NCI-H446 treated with DMSO at 0.1 percent for 48 hours (cell line): ENCODE results near the gene FAM185A.
"Not testable (repeated sequence)": the region's sequence is repeated elsewhere in the genome, so short reads cannot be mapped to it uniquely, and the experiment has no call there.

ENCODE experiments used
- DNase-seq: peaks from one replicate; lab custom pipeline; 2025; lab: John Stamatoyannopoulos, UW

FAM185A gene

GRCh38 chr7:102778663-102779062 lies 29.9 kb downstream of the FAM185A start:
- DNase-seq = not testable (repeated sequence)

DNA sequence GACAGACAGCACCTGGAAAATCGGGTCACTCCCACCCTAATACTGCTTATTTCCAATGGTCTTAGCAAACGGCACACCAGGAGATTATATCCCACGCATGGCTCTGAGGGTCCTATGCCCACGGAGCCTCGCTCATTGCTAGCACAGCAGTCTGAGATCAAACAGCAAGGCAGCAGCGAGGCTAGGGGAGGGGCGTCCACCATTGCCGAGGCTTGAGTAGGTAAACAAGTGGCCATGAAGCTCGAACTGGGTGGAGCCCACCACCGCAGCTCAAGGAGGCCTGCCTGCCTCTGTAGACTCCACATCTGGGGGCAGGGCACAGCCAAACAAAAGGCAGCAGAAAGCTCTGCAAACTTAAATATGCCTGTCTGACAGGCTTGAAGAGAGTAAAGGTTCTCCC lies 32.1 kb downstream of the FAM185A start:
- DNase-seq = not testable (repeated sequence)

DNA sequence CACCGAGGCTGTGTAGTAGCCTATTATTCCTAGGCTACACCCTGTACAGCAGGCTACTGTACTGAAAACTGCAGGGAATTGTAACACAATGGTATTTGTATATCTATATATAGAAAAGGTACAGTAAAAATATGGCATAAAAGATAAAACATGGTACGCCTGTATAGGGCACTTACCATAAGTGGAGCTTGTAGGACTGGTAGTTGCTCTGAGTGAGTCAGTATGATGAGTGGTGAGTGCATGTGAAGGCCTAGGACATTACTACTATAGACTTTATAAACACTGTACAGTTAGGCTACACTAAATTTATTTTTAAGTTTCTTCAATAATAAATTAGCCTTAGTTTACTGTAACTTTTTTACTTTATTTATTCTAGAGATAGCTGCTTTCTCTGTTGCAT lies 40.0 kb downstream of the FAM185A start:
- DNase-seq = not testable (repeated sequence)

DNA sequence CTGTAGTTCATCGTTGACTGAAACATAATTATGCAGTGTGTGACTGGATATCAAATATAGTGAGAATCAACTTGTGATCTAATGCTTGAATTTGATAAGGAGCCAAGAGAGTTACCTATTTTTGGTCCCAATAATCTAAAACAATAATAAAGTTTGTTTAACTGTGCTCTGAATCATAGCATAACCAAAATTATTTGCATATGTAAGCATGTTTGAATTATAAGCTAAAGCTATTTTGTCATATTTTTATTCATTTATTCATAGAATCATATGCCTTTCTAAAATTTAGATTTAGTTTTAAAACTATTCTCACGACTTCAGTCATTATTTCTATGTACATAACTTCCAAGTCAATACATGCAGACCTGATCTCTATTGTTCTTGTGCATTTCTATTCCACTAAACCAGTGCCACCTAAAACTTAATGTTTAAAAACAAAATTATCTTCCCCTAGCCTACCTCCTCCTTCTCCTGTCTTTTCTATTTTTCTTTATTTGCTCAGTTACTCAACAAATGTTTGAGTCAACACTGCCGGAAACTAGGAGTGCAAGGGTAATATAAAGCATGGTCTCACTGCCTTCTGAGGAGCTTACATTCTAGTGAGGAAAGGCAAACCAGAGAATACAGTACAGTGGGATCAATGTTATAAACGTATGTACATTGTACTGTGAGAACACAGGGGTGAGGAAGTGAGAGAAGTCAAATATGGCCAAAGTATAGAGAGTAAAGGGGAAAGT lies 41.7 kb downstream of the FAM185A start:
- not testable (repeated sequence) for DNase-seq

DNA sequence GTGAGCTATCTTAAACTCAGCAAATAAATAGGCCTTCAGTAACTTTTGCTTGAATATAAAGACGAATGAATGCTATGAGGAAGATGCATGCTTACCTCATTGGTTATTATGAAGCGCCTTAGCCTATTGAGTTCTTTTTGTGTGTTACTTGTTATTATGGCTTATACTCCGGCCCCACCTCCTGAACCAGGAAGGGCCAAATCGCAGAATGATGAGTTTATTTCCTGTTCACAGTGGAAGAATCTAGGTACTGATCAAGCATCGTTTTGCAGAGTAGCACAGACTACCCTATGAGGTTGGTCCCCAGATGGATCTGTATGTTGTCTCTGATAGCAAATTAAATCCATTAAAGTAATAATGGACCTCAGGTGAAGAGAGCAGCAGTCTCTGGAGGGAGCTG lies 42.6 kb downstream of the FAM185A start:
- DNase-seq = not testable (repeated sequence)

- not testable (repeated sequence) for DNase-seq
Observed at GRCh38 chr7:102791831-102792230, 43.0 kb downstream of the FAM185A start.

- DNase-seq = not testable (repeated sequence)
Observed at GRCh38 chr7:102794567-102794966, 45.8 kb downstream of the FAM185A start.

GRCh38 chr7:102795987-102796595 lies 47.3 kb downstream of the FAM185A start:
- not testable (repeated sequence) for DNase-seq

DNA sequence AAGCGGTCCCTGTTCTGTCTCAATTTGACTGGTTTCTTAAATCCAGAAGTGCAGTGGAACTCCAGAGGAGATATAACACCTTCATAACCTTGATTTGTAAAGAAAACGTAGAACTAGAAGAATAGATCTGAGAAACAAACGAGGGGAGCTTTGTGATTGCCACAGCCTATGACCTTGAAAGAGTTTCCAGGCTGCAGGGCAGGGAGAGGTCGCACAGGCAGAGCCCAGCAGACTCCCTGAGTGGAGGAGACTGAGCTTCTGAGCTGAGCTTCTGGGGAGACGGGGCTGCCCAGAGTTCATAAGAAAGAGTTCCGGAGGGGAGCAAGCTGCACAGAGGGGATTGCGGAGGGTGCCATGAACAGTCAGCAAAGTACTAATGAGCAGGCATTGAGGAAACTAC lies 57.8 kb downstream of the FAM185A start:
- no peak for DNase-seq

DNA sequence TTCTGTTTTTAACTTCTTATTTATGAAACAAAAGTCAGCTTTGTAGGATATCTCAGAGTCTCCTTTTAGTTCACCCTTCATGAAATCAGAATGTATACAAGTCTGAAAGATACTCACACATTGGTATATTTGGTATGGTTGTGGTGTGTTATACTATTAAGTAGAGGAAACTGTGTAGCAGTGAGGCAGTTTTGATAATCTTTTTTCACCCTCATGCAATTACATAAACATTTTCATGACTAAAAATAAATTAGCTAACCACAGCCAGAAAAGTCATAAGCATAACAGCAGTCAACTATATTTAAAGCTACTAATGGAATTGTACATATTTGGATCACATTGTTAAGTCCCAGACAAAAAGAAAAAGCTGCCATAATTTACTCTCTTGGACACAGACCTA lies 62.1 kb downstream of the FAM185A start:
- DNase-seq = no peak

DNA sequence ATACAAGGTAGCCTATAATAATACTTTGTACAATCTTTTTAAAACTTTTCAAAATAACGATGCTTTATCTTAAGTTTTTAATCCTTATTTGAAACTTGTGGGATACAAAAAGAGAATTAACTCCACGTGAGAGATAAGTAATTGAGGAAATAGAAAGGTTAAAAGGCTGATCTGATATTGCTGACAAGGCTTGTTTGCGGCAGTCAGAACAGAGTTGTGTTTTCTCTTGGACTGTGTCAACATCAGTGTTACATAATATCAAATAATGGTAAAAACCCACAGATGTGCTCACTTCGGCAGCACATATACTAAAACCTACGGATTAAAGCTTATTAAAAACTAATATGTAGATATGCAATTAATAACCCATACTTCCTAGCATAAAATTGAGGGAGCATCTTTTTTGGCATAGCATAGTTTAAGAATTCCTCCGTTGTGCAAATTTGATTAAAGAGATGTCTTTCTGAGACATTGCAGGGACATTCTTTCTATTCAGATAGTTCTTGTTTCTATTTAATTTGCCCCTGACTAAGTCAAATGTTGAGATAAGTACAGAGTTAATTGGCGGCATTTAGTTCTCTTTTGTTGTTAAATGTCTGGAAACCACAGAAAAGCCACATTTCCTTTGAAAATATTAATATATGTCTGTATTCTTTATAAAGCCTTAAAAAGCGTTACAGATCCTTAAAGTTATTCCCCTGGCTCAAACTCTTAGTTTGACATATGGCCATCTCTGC lies 63.3 kb downstream of the FAM185A start:
- DNase-seq = no peak

GRCh38 chr7:102813191-102814024 lies 64.6 kb downstream of the FAM185A start:
- no peak for DNase-seq

GRCh38 chr7:102814025-102814471 lies 65.2 kb downstream of the FAM185A start:
- no peak for DNase-seq

DNA sequence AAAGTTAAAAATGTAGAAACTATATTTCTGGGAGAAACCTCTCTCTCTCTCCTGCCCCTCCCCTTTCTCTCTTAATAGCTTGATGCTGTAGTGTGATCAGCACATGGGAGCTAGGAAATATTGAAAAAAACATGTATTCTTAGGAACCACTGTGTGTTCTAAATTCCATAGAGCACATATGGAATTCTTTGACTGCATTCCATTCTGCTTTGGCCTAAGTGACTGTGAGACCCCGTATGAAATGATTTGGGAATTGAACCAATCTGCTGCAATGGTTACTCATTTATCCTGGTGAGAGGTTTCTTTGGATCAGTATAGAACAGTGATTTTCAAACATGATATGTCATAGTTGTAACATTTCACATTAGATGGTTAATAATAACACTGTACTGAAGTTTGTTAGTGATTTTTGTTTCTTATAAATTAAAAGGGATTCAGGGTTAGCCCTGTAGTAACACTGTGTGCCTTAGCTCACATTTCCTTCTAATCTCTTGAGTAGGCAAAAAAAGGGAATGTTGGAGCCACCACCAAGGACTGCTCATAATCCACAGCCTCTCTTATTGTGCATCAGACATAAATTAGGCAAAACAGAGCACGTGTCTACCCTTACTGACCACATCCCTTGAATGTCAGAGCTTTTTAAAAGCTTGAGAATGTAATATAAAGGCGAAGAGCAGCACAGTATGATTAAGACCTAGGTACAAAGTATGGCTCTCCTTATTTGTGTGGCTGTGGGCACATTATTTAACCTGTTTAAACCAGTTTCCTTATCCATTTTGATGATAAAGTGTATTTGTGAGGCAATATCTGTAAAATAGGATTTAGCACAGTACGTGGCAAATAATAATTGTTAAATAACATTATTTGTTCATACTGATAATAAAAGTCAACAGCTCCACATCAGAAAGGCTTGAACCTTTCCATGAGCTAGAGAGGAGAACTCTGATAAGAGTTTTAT lies 69.1 kb downstream of the FAM185A start:
- DNase-seq = no peak

DNA sequence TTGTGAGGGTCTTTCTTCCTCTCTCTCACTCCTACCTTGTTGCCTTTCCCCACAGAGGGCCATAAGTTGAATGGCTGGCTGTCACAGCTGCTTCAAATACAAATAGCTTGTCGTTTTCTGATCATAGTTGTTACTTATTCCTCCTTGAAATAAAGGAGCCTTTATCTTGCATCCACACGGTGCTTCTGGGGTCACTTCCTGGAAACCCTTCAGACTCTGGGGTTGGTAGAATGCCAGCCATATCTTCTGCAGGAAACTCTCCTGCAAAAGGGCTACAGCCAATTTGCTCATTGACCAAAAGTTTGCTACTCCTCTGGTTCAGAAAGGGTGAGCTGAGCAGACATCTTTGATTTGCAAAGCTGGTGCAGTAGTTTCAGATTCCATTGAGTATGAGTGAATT lies 70.4 kb downstream of the FAM185A start:
- DNase-seq = no peak

DNA sequence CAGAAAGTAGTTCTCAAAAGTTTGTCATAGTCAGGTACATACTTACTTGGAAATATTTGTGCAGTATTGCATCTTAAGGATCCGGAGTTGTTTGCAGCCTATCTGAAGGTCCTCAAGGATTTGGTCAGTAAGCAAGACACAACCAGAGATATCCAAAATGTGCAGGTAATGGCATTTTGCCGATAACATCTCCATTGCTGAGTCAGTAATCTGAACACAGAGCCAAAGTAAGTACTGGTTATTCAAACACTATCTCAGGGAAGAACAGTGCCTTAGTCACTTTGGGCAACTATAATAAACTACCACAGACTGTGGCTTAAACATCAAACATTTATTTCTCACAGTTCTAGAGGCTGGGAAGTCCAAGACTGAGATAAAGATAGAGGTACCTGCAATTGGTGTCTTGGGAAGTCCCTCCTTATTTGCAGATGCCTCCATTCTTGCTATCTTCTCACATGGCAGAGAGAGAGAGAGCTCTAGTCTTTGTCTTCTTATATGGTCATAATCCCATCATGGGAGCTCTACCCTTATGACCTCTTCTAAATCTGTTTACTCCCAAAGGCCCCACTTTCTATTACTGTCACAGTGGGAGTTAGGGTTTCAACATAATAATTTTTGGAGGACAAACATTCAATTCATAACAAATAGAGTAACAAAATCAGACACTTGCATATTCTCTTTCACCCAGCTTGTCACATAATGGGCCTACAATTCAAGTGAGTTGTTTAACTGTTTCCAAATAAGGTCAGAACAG lies 73.4 kb downstream of the FAM185A start:
- DNase-seq = no peak

DNA sequence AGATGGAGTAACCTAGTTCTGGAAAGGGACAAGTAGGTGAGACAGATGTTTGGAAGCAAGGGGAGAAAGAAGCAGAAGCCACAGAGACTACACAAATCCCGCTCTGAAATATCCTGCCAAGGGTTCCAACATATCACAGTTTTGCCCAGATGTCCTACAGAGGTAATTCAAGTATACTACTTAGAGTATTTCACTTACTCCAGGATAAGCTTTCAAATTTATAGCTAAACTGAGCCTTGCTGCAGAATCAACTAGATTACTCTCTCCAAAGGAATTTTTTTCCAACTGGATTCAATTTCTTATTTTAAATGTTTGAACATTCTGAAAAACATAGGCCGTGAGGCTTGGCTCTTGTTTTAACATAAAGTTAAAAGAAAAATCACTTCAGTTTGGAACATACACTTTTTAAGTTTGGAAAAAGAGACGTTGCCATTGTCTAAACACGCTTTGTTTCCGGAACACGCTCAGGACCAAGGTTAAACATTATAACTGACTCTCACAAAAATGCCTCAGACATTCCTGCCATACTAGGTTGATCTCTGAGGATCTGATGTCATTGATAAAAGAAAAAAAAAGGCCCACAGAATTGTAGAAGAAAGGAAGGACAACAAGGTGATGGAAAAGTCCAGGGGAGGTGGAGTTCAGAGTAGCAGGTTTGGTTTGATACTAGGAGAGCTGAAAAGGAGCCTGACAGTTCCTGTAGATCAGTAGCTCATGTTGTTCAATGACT lies 74.8 kb downstream of the FAM185A start:
- DNase-seq = no peak

DNA sequence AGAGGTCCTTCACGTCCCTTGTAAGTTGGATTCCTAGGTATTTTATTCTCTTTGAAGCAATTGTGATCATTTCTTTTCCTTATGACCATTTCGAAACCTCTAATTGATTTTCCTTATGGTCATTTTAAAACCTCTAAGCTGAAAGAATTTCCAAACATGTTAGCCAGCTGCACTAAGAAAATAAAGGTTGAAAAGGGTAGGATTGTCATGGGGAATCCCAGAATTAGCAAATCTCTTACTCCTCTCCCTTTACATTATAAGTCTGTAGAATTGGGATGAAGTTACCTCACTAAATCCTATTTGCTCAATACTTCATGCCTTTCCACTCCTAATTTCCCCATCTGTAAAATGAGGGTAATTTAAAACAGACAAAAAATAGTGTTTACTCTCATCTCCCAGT lies 79.5 kb downstream of the FAM185A start:
- no peak for DNase-seq

GRCh38 chr7:102829075-102829474 lies 80.3 kb downstream of the FAM185A start:
- no peak for DNase-seq
